HFFc6 (cell line): ENCODE results near the gene NCAM1. TPM values are rescaled to one million over a fixed set of nuclear protein-coding genes. Genes with fewer than 3 reads are reported as not detected.

Source experiments
- DNase-seq: peaks from one replicate; pipeline ENCODE4 v3.0.0-alpha.2; 2018
- H3K27ac Mint-ChIP-seq: 2 replicates; pipeline ENCODE4 v1.8.0; 2020; ENCODE audit warnings: mild to moderate bottlenecking, mixed read lengths
- H3K27me3 Mint-ChIP-seq: 2 replicates; pipeline ENCODE4 v1.8.0; 2021; ENCODE audit warnings: mild to moderate bottlenecking, moderate library complexity, mixed read lengths; ENCODE audit not compliant: insufficient read depth
- H3K36me3 Mint-ChIP-seq: 2 replicates; pipeline ENCODE4 v1.8.0; 2021; ENCODE audit warnings: low read depth, mixed read lengths
- H3K4me1 Mint-ChIP-seq: 2 replicates; pipeline ENCODE4 v1.8.0; 2020; ENCODE audit warnings: low read depth, mixed read lengths
- H3K4me3 Mint-ChIP-seq: 2 replicates; pipeline ENCODE4 v1.8.0; 2020; ENCODE audit warnings: mild to moderate bottlenecking, moderate library complexity, mixed read lengths
- H3K9me3 Mint-ChIP-seq: 2 replicates; pipeline ENCODE4 v1.8.0; 2020; ENCODE audit warnings: mild to moderate bottlenecking, mixed read lengths
- total RNA-seq, 6 experiments: library from RNA; stranded (reverse); fragmentation: NEBNext Ultra II Directional; extraction: Animal tissue kit (Norgen Biotek cat#: 25700); gene quantifications; 2 replicates in 1 of 6; 3 replicates in 5 of 6; pipeline ENCODE4 v1.2.3, GENCODE V29; 2021
- TF ChIP-seq, protein P1 (sequence below): fragments of 200-600 bp; sonication (generic); IDR thresholded peaks from 2 replicates; pipeline ENCODE4 v1.5.0; 2021; ENCODE audit warnings: antibody characterized with exemption, mild to moderate bottlenecking

Gene NCAM1
- total RNA-seq, 6 experiments from 2014 or later: 0.20 TPM; not detected in 5

DNA sequence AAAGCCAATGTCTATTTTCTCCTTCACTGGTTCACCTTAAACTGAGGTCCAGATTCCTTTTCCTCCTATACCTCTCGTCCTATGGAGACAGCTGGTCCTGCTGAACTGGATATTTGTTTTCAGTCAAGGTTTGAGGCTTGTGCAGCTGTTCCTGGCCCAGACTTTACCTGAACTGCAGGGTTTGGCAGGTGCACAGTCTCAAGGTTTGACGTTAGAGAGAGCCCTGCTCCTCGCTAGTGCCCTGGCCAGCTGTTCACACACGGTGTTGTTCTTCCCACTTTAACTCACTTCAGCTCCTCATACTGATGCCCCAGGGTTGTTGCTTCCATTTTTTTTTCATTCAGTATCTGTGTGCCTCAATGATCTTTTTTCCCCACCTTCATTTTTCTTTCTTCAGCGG, 279.2 kb downstream of the NCAM1 start:
- TF ChIP-seq, protein P1, sequence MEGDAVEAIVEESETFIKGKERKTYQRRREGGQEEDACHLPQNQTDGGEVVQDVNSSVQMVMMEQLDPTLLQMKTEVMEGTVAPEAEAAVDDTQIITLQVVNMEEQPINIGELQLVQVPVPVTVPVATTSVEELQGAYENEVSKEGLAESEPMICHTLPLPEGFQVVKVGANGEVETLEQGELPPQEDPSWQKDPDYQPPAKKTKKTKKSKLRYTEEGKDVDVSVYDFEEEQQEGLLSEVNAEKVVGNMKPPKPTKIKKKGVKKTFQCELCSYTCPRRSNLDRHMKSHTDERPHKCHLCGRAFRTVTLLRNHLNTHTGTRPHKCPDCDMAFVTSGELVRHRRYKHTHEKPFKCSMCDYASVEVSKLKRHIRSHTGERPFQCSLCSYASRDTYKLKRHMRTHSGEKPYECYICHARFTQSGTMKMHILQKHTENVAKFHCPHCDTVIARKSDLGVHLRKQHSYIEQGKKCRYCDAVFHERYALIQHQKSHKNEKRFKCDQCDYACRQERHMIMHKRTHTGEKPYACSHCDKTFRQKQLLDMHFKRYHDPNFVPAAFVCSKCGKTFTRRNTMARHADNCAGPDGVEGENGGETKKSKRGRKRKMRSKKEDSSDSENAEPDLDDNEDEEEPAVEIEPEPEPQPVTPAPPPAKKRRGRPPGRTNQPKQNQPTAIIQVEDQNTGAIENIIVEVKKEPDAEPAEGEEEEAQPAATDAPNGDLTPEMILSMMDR: no peak
- DNase-seq: no peak
- Mint-ChIP-seq H3K9me3 (no peaks in the 10 kb centered on the region), H3K4me1 (peaks cover 16% of the 10 kb centered on the region), H3K36me3 (no peaks in the 10 kb centered on the region), H3K4me3 (no peak overlapping the region), H3K27ac (no peak overlapping the region), H3K27me3 (peaks cover 17% of the 10 kb centered on the region)

DNA sequence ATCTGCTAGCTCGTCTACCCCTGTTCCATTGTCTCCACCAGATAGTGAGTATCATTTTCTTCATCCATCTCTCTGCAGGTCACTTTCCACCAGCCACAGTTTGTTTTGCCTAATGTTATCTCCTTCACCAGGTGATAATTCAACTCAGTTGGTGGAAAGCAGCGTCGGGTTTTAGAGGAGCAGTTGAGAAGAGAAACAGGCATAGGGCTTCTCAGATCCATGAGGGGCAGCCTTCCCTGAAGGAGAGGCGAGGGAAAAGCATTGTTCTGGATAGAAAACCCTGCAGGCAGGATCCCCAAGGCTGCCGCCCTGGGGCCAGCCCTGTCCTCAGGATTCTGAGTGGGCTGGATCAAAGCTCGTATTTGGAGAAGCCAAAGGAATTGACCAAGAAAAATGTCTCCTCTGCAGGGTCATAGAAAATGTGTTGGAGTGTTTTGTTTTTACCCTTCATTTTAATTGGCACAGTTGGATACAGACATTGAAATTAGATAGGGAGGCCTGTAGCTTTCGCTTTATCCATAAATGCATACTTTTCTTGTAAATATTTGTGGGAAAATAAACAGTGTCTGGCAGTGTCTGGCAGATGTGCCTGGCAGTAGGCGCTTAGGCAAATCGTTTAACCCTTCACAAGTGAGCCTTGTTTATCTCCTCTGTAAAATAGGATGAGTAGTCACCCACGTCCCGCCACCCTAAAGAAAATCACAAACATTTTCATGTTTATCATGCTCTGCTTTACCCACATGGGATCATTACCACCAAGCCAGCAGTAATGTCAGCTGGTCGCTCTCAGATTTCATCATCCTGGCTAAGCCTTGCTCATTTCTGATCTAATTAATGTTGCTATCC, 279.8 kb downstream of the NCAM1 start:
- Mint-ChIP-seq H3K9me3 (no peaks in the 10 kb centered on the region), H3K27ac (no peak overlapping the region), H3K4me3 (no peak overlapping the region), H3K4me1 (peaks cover 16% of the 10 kb centered on the region), H3K36me3 (no peaks in the 10 kb centered on the region), H3K27me3 (peaks cover 17% of the 10 kb centered on the region)
- DNase-seq: no peak
- TF ChIP-seq, protein P1: no peak

DNA sequence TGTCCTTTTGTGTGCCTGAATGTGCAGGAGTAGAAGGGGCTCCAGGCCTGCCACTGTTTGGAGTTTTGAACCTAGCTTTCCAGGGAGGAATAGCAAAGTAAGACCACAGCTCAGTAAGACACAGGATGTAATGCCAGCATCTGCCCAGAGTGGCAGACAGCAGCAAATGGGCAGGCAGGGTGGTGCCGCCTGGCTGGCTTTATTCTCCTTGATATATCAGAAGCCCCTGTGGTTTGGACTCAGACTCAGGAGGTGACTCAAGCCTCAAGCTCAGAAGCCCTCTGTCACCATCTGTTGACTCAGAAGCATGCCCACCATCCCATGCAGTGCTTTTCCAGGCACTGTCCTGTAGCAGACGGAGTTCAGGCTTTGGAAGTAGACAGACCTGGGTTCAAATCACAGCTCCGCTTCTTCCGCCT, 280.4 kb downstream of the NCAM1 start:
- TF ChIP-seq, protein P1: no peak
- DNase-seq: no peak
- H3K4me3 Mint-ChIP-seq: no peak overlapping the region
- H3K9me3 Mint-ChIP-seq: no peaks in the 10 kb centered on the region
- H3K27me3 Mint-ChIP-seq: peaks cover 15% of the 10 kb centered on the region
- no peaks in the 10 kb centered on the region for H3K36me3 Mint-ChIP-seq
- H3K27ac Mint-ChIP-seq: no peak overlapping the region
- peaks cover 16% of the 10 kb centered on the region for H3K4me1 Mint-ChIP-seq

DNA sequence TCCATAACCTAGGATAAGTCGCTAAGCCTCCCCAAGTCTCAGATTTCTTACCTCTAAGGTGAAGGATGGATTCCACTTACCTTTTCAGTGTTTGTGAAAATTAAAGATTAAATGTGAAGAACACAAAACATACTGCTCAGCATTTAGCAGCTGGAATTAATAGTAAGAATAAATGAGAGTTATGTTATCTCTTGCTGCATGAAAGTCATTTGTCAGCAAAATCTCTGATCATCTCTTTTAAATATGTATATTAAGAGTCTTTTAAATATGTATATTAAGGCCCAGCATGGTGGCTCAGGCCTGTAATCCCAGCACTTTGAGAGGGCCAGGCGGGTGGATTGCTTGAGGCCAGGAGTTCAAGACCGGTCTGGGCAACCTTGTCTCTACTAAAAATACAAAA, 280.8 kb downstream of the NCAM1 start:
- Mint-ChIP-seq H3K27ac (no peak overlapping the region), H3K36me3 (no peaks in the 10 kb centered on the region), H3K27me3 (peaks cover 15% of the 10 kb centered on the region), H3K9me3 (no peaks in the 10 kb centered on the region), H3K4me1 (peaks cover 16% of the 10 kb centered on the region), H3K4me3 (no peak overlapping the region)
- DNase-seq: no peak
- TF ChIP-seq, protein P1: no peak

DNA sequence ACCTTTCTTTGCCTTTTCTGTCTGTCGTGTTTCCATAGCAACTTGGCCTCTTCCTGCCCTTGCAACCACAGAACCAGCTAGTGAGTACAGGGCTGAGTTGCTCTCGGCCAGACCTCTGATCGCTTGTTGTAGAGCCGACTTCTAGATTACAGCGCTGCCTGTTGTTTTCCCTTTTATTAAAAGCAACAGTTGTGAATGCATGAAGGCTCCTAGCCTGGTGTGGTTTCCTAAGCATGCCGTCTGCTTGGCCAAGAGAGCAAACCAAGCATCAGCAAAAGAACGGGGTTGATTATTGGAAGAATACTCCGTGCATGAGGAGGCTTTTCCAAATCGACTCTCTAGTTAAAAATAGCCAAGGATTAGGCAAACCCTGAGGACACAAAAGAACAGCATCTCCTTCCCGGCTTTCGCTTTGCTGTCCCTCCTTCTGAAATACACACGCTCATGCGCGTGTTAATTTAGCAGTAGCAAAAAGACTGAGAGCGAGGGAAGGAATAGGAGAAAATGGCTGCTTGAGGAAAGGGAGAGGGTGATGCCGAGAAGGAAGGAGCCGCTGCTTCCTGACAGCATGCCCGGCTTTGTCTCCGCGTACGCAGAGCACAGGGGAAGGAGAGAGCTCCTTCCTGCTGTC, 281.7 kb downstream of the NCAM1 start:
- H3K4me1 Mint-ChIP-seq: peaks cover 16% of the 10 kb centered on the region
- peak overlapping the region; percentile 84 for H3K4me3 Mint-ChIP-seq
- DNase-seq: peak; percentile 22
- H3K27ac Mint-ChIP-seq: peak overlapping the region; percentile 64
- TF ChIP-seq, protein P1: no peak
- peaks cover 15% of the 10 kb centered on the region for H3K27me3 Mint-ChIP-seq
- H3K9me3 Mint-ChIP-seq: no peaks in the 10 kb centered on the region
- no peaks in the 10 kb centered on the region for H3K36me3 Mint-ChIP-seq
